GM21786 (cell line): ENCODE measurements around the gene USP4.
"Not testable (repeated sequence)": the region's sequence is repeated elsewhere in the genome, so short reads cannot be mapped to it uniquely, and the experiment has no call there.

ENCODE experiments used
- ATAC-seq: cut with Tn5 transposase; IDR thresholded peaks from one replicate; pipeline ENCODE4 v1.9.1; 2021; ENCODE audit not compliant: unreplicated experiment

USP4 gene

DNA sequence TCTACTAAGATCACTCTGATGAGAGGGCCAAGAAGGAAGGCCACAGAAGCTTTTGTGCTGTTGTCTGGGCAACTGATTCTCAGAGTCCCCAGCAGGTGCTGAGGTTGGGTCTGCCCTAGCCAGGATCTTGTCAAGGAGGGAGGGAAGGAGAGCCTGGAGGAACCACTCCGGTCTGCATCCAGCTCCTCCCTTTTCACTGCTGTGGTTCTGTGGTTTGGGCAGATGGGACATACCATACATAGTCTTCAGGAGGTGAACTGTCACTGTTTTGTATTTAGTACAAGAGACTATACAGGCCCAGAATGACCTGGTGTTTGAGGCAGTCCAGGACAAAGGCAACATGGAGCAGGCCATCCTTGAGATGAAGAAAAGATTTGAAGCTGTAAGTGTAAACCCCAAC, 84.7 kb downstream of the USP4 start:
- no peak for ATAC-seq

DNA sequence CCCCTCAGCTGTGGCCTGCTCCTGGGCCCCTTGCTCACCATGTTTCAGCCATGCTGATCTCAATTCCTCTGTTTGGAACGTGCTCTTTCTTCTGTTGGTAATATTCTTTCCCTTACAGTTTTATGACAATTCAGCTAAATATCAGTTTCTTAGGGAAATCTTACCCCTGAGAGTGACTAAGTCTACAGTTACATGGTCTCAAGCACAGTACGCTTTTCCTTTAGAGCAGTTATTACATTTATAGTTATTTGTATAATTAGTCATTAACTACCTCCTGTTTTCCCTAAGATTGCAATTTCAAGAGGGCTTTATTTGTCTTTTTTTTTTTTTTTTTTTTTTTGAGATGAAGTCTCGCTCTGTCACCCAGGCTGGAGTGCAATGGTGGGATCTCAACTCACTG, 86.3 kb downstream of the USP4 start:
- ATAC-seq, result no peak

- no peak for ATAC-seq
Measured at GRCh38 chr3:49248840-49249227, 91.0 kb downstream of the USP4 start.

DNA sequence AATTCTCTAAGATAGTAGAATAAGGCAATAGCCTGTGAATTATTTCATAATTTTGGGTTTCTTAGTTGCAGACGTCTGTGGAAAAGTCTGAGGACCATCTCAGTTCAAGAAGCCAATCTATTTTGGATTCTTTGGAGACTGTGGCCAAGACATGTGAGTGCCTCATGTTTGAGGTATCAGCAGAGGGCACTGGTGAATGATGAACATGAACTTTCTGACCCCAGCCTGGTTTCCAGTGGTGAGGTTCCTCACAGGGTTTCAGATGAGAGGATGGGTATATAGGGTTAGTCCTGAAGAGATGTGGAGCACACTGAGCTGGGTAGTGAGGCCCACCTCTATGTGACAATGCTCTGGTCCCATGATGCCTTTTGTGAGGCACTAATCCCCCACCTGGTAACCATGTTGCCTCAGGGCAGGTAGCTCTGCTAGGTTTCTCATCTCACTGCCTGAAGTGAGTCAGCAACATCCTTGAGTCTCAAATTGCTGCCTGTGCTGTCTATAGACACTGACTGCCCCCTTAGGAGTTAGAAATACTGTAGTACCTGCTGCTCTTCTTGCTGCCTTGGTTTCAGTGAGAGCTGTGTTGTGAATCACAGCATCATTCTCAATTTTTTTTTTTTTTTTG, 95.2 kb downstream of the USP4 start:
- no peak for ATAC-seq

DNA sequence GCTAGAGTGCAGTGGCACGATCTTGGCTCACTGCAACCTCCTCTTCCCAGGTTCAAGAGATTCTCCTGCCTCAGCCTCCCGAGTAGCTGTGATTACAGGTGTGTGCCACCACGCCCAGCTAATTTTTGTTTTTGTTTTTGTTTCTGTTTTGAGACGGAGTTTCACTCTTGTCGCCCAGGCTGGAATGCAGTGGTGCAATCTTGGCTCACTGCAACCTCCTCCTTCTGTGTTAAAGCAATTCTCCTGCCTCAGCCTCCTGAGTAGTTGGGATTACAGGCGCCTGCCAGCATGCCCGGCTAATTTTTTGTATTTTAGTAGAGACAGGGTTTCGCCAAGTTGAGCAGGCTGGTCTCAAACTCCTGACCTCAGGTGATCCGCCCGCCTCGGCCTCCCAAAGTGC, 99.8 kb downstream of the USP4 start:
- ATAC-seq, result not testable (repeated sequence)

- ATAC-seq, result no peak
Measured at GRCh38 chr3:49238274-49239127, 101.4 kb downstream of the USP4 start.

DNA sequence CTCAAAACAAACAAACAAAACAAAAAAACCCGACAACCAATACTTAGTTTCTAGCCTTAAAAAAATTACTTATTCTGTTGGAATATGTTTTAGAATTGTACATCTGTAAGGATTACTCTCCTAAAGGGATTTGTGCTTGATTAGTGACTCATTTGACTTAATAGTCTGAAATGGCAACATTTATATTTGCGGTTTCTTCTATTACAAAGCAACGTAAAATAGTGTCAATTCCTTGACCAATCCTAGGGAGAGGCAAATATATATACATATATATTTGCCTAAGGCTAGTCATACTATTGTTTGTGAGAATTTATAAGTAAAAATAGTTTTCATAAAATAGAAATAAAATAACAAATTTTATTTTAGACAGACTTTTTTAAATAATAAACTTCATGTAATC, 102.5 kb downstream of the USP4 start:
- no peak for ATAC-seq

- ATAC-seq, result no peak
Measured at GRCh38 chr3:49236226-49236625, 103.6 kb downstream of the USP4 start.

GRCh38 chr3:49228817-49229216, 111.0 kb downstream of the USP4 start:
- ATAC-seq, result not testable (repeated sequence)
